WTC11 (cell line): Measurements from ENCODE around the gene MRPS18A. TPM values are rescaled to one million over a fixed set of nuclear protein-coding genes. Genes with fewer than 3 reads are reported as not detected.
"Not testable (repeated sequence)": the region's sequence is repeated elsewhere in the genome, so short reads cannot be mapped to it uniquely, and the experiment has no call there.

Experiments used
- ATAC-seq: fragments of 200-7000 bp; cut with Tn5 transposase; 2 replicates; pipeline ENCODE4 v1.10.0; 2021; ENCODE audit warnings: mild to moderate bottlenecking, moderate library complexity
- CTCF ChIA-PET: fragments of 300-600 bp; sonication (Branson Sonifier 250); formaldehyde crosslinking; loops from one replicate; lab custom pipeline; 2021; ENCODE audit warnings: antibody characterized with exemption; lab: Charles Lee
- POLR2A ChIA-PET: fragments of 350-600 bp; sonication (Branson Sonifier 250); formaldehyde crosslinking; loops from one replicate; lab custom pipeline; 2021; ENCODE audit warnings: antibody characterized with exemption; lab: Charles Lee
- DNase-seq: peaks from one replicate; pipeline ENCODE4 v3.0.0; 2021; ENCODE audit warnings: low spot score
- H3K27ac Mint-ChIP-seq: 2 replicates; pipeline ENCODE4 v1.8.0; 2021; ENCODE audit warnings: mixed read lengths
- H3K27me3 Mint-ChIP-seq: 2 replicates; pipeline ENCODE4 v1.8.0; 2021; ENCODE audit warnings: low read depth, mild to moderate bottlenecking, moderate library complexity, mixed read lengths
- H3K36me3 Mint-ChIP-seq: 2 replicates; pipeline ENCODE4 v1.8.0; 2021; ENCODE audit warnings: mixed read lengths
- H3K4me1 Mint-ChIP-seq: 2 replicates; pipeline ENCODE4 v1.8.0; 2022; ENCODE audit warnings: mixed read lengths
- H3K4me3 Mint-ChIP-seq: 2 replicates; pipeline ENCODE4 v1.8.0; 2021; ENCODE audit warnings: mild to moderate bottlenecking, moderate library complexity, mixed read lengths
- H3K9me3 Mint-ChIP-seq: 2 replicates; pipeline ENCODE4 v1.8.0; 2021; ENCODE audit warnings: mixed read lengths
- AR ChIP-seq: fragments of 250-450 bp; sonication (Bioruptor Pico); IDR thresholded peaks from 2 replicates; pipeline ENCODE4 v1.9.0; 2021; ENCODE audit warnings: mild to moderate bottlenecking
- ATF1 ChIP-seq: sonication (generic); formaldehyde crosslinking; IDR thresholded peaks from 2 replicates; pipeline ENCODE4 v1.8.1; 2023; ENCODE audit warnings: mild to moderate bottlenecking, moderate library complexity, missing genetic modification reagents
- EMX1 ChIP-seq: fragments of 250-450 bp; sonication (Bioruptor Pico); IDR thresholded peaks from 2 replicates; pipeline ENCODE4 v1.8.0; 2021; ENCODE audit warnings: mild to moderate bottlenecking
- GTF2I ChIP-seq: fragments of 250-450 bp; sonication (Bioruptor Pico); conservative IDR thresholded peaks from 2 replicates; pipeline ENCODE4 v1.4.0; 2021; ENCODE audit warnings: mild to moderate bottlenecking
- MAX ChIP-seq: sonication (generic); formaldehyde crosslinking; IDR thresholded peaks from 2 replicates; pipeline ENCODE4 v1.8.0; 2022; ENCODE audit warnings: mild to moderate bottlenecking, missing genetic modification reagents
- MLX ChIP-seq: sonication (generic); formaldehyde crosslinking; IDR thresholded peaks from 2 replicates; pipeline ENCODE4 v1.8.1; 2023; ENCODE audit warnings: mild to moderate bottlenecking, missing genetic modification reagents, moderate library complexity
- MXD4 ChIP-seq: fragments of 250-450 bp; sonication (Bioruptor Pico); IDR thresholded peaks from 2 replicates; pipeline ENCODE4 v1.8.0; 2021; ENCODE audit warnings: mild to moderate bottlenecking, moderate library complexity, borderline replicate concordance
- NFYB ChIP-seq: sonication (generic); formaldehyde crosslinking; conservative IDR thresholded peaks from 2 replicates; pipeline ENCODE4 v1.8.0; 2022; ENCODE audit warnings: low read depth, missing genetic modification reagents
- PRDM15 ChIP-seq: sonication (generic); formaldehyde crosslinking; IDR thresholded peaks from 2 replicates; pipeline ENCODE4 v1.8.0; 2022; ENCODE audit warnings: missing genetic modification reagents
- SMAD3 ChIP-seq: sonication (generic); formaldehyde crosslinking; IDR thresholded peaks from 2 replicates; pipeline ENCODE4 v1.8.0; 2022; ENCODE audit warnings: missing genetic modification reagents, mild to moderate bottlenecking, borderline replicate concordance
- ZBTB43 ChIP-seq: sonication (generic); formaldehyde crosslinking; IDR thresholded peaks from 2 replicates; pipeline ENCODE4 v1.8.1; 2023; ENCODE audit warnings: mild to moderate bottlenecking, missing genetic modification reagents
- ZNF281 ChIP-seq: sonication (generic); formaldehyde crosslinking; IDR thresholded peaks from 2 replicates; pipeline ENCODE4 v1.8.0; 2023; ENCODE audit warnings: mild to moderate bottlenecking, missing genetic modification reagents
- ZNF317 ChIP-seq: sonication (generic); formaldehyde crosslinking; IDR thresholded peaks from 2 replicates; pipeline ENCODE4 v1.8.1; 2023; ENCODE audit warnings: low read depth, mild to moderate bottlenecking, moderate library complexity, missing genetic modification reagents, borderline replicate concordance
- ZNF423 ChIP-seq: fragments of 250-450 bp; sonication (Bioruptor Pico); IDR thresholded peaks from 2 replicates; pipeline ENCODE4 v2.1.2; 2022; ENCODE audit warnings: mild to moderate bottlenecking, moderate library complexity
- ZNF532 ChIP-seq: fragments of 250-450 bp; sonication (Bioruptor Pico); IDR thresholded peaks from 2 replicates; pipeline ENCODE4 v1.9.0; 2021; ENCODE audit warnings: mild to moderate bottlenecking, borderline replicate concordance
- total RNA-seq: library from RNA; stranded (reverse); gene quantifications from 3 replicates; pipeline ENCODE4 v1.2.3, GENCODE V29; 2021

Gene MRPS18A
- total RNA-seq, 1 experiment from 2014 or later, result 61.6 TPM

- Mint-ChIP-seq H3K4me3 (no peak overlapping the region), H3K27ac (no peak overlapping the region), H3K4me1 (peaks cover 34% of the 10 kb centered on the region), H3K36me3 (peaks cover 7% of the 10 kb centered on the region), H3K27me3 (peaks cover 20% of the 10 kb centered on the region), H3K9me3 (peaks cover 7% of the 10 kb centered on the region)
- ChIA-PET POLR2A (interaction anchor here (1.1 kb wide), 1 partner anchor 12 kb away, joined by 3 read pairs; no protein-coding TSS in a partner anchor), CTCF (interaction anchor here (0.9 to 7.0 kb wide), 7 partner anchors 20 to 414 kb away, joined by 3 to 68 read pairs (median 45); partner anchors contain the start of genes RSPH9 and VEGFA)
- no peak for ATAC-seq
- no peak for TF ChIP-seq EMX1 (CRISPR knock-in tag)
- TF ChIP-seq GTF2I (CRISPR knock-in tag), result no peak
- DNase-seq, result no peak
Measured at GRCh38 chr6:43665376-43665775, 22.2 kb downstream of the MRPS18A start.

GRCh38 chr6:43662948-43663347, 24.6 kb downstream of the MRPS18A start:
- H3K4me3 Mint-ChIP-seq, DNase-seq, H3K36me3 Mint-ChIP-seq, CTCF ChIA-PET, ATAC-seq, H3K27ac Mint-ChIP-seq, POLR2A ChIA-PET, H3K9me3 Mint-ChIP-seq: not testable (repeated sequence)
- peaks cover 20% of the 10 kb centered on the region for H3K27me3 Mint-ChIP-seq
- peaks cover 10% of the 10 kb centered on the region for H3K4me1 Mint-ChIP-seq

GRCh38 chr6:43658161-43658560, 29.4 kb downstream of the MRPS18A start:
- ChIA-PET CTCF (interaction anchor here (0.9 to 1.8 kb wide), 2 partner anchors 9 to 421 kb away, joined by 3 to 4 read pairs; no protein-coding TSS in a partner anchor), POLR2A (no interaction called here)
- H3K4me3 Mint-ChIP-seq, result no peak overlapping the region
- peaks cover 11% of the 10 kb centered on the region for H3K4me1 Mint-ChIP-seq
- peaks cover 6% of the 10 kb centered on the region for H3K36me3 Mint-ChIP-seq
- H3K9me3 Mint-ChIP-seq, result peaks cover 7% of the 10 kb centered on the region
- DNase-seq (no peak), ATAC-seq (no peak)
- H3K27me3 Mint-ChIP-seq, result peaks cover 16% of the 10 kb centered on the region
- H3K27ac Mint-ChIP-seq, result no peak overlapping the region
- no peak for TF ChIP-seq MLX
- TF ChIP-seq ZNF532 (CRISPR knock-in tag), result no peak
- no peak for TF ChIP-seq MXD4
- no peak for TF ChIP-seq AR
- TF ChIP-seq SMAD3, result no peak
- no peak for TF ChIP-seq ZBTB43 (CRISPR knock-in tag)
- no peak for TF ChIP-seq NFYB (CRISPR knock-in tag)
- no peak for TF ChIP-seq ZNF281
- TF ChIP-seq ZNF317 (CRISPR knock-in tag), result no peak
- TF ChIP-seq ATF1 (CRISPR knock-in tag), result no peak
- no peak for TF ChIP-seq MAX (CRISPR knock-in tag)
- no peak for TF ChIP-seq ZNF423 (CRISPR knock-in tag)
- no peak for TF ChIP-seq PRDM15 (CRISPR knock-in tag)
